ENCODE results near the gene RPL10. TPM values are rescaled to one million over a fixed set of nuclear protein-coding genes. Genes with fewer than 3 reads are reported as not detected.
A peak's percentile ranks its signal among the peaks of the same experiment; 100 is the strongest.

RPL10 gene
- total and polyA plus RNA-seq, 2 of the 13 experiments (the other 11 are each of a cell fraction or from before 2014, with no cell fraction given): 2,381 to 4,713 TPM

DNA sequence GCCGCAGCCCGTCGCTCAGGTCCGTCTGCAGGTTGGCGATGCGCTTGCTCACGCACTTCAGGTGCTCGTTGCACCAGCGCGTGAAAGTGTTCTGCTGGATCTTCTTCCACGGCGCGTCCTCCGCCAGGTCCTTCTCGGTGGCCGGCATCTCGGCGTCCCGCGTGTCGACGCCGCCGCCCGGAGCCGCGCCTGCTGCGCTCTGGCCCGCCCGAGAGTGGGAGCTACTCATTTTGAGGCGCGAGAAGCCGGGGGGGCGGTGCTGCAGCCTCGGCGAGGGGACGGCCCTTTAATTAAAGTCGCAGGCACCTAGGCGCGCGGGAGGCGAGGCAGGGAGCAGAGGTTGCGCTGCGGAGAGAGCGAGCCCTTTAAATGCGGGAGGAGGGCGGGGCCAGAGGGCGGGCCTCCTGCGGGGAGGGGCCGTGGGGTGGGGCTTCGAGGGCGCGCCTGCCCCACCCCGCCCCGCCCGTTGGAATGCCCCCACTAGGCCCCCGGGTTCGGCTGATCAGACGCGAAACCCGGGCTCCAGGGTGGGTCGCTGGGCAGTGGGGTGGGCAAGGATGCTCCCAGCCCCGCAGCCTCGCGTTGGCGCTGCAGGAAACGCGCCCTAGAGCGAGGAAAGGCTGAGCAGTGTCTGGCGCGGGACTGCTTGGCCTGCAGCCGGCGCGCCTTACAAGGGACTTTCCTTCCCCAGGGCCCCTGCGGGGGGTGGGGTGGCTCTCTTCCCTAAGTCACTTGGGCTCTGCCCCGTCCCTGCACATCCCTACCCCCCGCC, 27.0 kb upstream of the RPL10 start (continued):
- TF ChIP-seq ZNF570 (CRISPR knock-in tag; IDR thresholded peaks at IDR 0.05; ENCODE audit: borderline replicate concordance) (no peak), ZNF572 (CRISPR knock-in tag; IDR thresholded peaks at IDR 0.05) (no peak), KMT2A (CRISPR knock-in tag; IDR thresholded peaks at IDR 0.05) (peak; percentile 54; the same call in 1 of the 2 replicates), RORA (CRISPR knock-in tag; IDR thresholded peaks at IDR 0.05) (no peak), TP53 (CRISPR knock-in tag; conservative IDR thresholded peaks at IDR 0.05) (no peak), PAWR (CRISPR knock-in tag; IDR thresholded peaks at IDR 0.05; ENCODE audit: borderline replicate concordance) (no peak), ZIK1 (CRISPR knock-in tag; IDR thresholded peaks at IDR 0.05; ENCODE audit: borderline replicate concordance, low read depth) (no peak; the same call in 1 of the 2 replicates), CBX5 (CRISPR knock-in tag; IDR thresholded peaks at IDR 0.05; ENCODE audit: borderline replicate concordance) (no peak), KDM6A (CRISPR knock-in tag; IDR thresholded peaks at IDR 0.05; ENCODE audit: low read depth) (no peak), ZNF225 (CRISPR knock-in tag; IDR thresholded peaks at IDR 0.05) (no peak), ZC3H13 (CRISPR knock-in tag; IDR thresholded peaks at IDR 0.05) (no peak), KLF15 (CRISPR knock-in tag; IDR thresholded peaks at IDR 0.05; ENCODE audit: borderline replicate concordance) (no peak), KDM4B (CRISPR knock-in tag; IDR thresholded peaks at IDR 0.05) (no peak), ZNF709 (CRISPR knock-in tag; IDR thresholded peaks at IDR 0.05) (peak; percentile 71; the same call in 1 of the 2 replicates)
- TF ChIP-seq, protein P1, sequence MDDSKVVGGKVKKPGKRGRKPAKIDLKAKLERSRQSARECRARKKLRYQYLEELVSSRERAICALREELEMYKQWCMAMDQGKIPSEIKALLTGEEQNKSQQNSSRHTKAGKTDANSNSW (CRISPR knock-in tag; IDR thresholded peaks at IDR 0.05; ENCODE audit: borderline replicate concordance): no peak
- TF ChIP-seq, protein P2, sequence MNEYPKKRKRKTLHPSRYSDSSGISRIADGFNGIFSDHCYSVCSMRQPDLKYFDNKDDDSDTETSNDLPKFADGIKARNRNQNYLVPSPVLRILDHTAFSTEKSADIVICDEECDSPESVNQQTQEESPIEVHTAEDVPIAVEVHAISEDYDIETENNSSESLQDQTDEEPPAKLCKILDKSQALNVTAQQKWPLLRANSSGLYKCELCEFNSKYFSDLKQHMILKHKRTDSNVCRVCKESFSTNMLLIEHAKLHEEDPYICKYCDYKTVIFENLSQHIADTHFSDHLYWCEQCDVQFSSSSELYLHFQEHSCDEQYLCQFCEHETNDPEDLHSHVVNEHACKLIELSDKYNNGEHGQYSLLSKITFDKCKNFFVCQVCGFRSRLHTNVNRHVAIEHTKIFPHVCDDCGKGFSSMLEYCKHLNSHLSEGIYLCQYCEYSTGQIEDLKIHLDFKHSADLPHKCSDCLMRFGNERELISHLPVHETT (CRISPR knock-in tag; conservative IDR thresholded peaks at IDR 0.05): no peak
- TF ChIP-seq, protein P3, sequence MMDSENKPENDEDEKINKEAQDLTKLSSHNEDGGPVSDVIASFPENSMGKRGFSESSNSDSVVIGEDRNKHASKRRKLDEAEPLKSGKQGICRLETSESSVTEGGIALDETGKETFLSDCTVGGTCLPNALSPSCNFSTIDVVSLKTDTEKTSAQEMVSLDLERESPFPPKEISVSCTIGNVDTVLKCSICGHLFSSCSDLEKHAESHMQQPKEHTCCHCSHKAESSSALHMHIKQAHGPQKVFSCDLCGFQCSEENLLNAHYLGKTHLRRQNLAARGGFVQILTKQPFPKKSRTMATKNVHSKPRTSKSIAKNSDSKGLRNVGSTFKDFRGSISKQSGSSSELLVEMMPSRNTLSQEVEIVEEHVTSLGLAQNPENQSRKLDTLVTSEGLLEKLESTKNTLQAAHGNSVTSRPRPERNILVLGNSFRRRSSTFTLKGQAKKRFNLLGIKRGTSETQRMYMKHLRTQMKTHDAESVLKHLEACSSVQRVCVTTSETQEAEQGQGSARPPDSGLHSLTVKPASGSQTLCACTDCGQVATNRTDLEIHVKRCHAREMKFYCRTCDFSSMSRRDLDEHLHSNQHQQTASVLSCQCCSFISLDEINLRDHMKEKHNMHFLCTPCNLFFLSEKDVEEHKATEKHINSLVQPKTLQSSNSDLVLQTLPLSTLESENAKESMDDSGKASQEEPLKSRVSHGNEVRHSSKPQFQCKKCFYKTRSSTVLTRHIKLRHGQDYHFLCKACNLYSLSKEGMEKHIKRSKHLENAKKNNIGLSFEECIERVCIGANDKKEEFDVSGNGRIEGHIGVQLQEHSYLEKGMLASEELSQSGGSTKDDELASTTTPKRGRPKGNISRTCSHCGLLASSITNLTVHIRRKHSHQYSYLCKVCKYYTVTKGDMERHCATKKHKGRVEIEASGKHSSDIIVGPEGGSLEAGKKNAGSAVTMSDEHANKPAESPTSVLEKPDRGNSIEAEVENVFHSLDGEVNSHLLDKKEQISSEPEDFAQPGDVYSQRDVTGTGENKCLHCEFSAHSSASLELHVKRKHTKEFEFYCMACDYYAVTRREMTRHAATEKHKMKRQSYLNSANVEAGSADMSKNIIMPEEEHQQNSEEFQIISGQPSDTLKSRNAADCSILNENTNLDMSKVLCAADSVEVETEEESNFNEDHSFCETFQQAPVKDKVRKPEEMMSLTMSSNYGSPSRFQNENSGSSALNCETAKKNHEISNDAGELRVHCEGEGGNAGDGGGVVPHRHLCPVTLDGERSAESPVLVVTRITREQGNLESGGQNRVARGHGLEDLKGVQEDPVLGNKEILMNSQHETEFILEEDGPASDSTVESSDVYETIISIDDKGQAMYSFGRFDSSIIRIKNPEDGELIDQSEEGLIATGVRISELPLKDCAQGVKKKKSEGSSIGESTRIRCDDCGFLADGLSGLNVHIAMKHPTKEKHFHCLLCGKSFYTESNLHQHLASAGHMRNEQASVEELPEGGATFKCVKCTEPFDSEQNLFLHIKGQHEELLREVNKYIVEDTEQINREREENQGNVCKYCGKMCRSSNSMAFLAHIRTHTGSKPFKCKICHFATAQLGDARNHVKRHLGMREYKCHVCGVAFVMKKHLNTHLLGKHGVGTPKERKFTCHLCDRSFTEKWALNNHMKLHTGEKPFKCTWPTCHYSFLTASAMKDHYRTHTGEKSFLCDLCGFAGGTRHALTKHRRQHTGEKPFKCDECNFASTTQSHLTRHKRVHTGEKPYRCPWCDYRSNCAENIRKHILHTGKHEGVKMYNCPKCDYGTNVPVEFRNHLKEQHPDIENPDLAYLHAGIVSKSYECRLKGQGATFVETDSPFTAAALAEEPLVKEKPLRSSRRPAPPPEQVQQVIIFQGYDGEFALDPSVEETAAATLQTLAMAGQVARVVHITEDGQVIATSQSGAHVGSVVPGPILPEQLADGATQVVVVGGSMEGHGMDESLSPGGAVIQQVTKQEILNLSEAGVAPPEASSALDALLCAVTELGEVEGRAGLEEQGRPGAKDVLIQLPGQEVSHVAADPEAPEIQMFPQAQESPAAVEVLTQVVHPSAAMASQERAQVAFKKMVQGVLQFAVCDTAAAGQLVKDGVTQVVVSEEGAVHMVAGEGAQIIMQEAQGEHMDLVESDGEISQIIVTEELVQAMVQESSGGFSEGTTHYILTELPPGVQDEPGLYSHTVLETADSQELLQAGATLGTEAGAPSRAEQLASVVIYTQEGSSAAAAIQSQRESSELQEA (CRISPR knock-in tag; IDR thresholded peaks at IDR 0.05; ENCODE audit: not compliant biosample characterization): peak; percentile 46
- TF ChIP-seq, protein P4, sequence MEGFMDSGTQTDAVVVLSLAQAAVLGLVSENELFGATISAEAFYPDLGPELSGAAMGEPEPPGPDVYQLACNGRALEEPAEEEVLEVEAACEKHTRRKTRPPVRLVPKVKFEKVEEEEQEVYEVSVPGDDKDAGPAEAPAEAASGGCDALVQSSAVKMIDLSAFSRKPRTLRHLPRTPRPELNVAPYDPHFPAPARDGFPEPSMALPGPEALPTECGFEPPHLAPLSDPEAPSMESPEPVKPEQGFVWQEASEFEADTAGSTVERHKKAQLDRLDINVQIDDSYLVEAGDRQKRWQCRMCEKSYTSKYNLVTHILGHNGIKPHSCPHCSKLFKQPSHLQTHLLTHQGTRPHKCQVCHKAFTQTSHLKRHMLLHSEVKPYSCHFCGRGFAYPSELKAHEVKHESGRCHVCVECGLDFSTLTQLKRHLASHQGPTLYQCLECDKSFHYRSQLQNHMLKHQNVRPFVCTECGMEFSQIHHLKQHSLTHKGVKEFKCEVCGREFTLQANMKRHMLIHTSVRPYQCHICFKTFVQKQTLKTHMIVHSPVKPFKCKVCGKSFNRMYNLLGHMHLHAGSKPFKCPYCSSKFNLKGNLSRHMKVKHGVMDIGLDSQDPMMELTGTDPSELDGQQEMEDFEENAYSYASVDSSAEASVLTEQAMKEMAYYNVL (CRISPR knock-in tag; IDR thresholded peaks at IDR 0.05; ENCODE audit: borderline replicate concordance): peak; percentile 60; the same call in 1 of the 2 replicates

Data from HepG2 (cell line).